GM23338 (cell line): ENCODE measurements around the gene RELB.

Source experiments
- EZH2 ChIP-seq: fragments of 200-600 bp; sonication (generic); IDR thresholded peaks from one replicate; pipeline ENCODE4 v1.8.0; 2017; ENCODE audit warnings: antibody characterized with exemption, mild to moderate bottlenecking, low read depth; ENCODE audit not compliant: unreplicated experiment
- EZH2phosphoT487 ChIP-seq: fragments of 200-600 bp; sonication (generic); IDR thresholded peaks from one replicate; pipeline ENCODE4 v1.8.1; 2018; ENCODE audit warnings: antibody characterized with exemption; ENCODE audit not compliant: unreplicated experiment
- STAT1 ChIP-seq: IDR thresholded peaks from one replicate; pipeline ENCODE4 v1.6.1; 2016; ENCODE audit warnings: antibody characterized with exemption; ENCODE audit not compliant: unreplicated experiment
- TF ChIP-seq, protein P1 (sequence below), 2 experiments: fragments of 200-600 bp in 1 of 2; sonication (generic) in 1 of 2; conservative IDR thresholded peaks; 2 replicates each; pipeline versions ENCODE4 v1.5.1 to v1.6.1; 2016 to 2017; ENCODE audit warnings: antibody characterized with exemption in 2 of 2, low read depth in 2 of 2, mild to moderate bottlenecking in 2 of 2, moderate library complexity in 1 of 2

DNA sequence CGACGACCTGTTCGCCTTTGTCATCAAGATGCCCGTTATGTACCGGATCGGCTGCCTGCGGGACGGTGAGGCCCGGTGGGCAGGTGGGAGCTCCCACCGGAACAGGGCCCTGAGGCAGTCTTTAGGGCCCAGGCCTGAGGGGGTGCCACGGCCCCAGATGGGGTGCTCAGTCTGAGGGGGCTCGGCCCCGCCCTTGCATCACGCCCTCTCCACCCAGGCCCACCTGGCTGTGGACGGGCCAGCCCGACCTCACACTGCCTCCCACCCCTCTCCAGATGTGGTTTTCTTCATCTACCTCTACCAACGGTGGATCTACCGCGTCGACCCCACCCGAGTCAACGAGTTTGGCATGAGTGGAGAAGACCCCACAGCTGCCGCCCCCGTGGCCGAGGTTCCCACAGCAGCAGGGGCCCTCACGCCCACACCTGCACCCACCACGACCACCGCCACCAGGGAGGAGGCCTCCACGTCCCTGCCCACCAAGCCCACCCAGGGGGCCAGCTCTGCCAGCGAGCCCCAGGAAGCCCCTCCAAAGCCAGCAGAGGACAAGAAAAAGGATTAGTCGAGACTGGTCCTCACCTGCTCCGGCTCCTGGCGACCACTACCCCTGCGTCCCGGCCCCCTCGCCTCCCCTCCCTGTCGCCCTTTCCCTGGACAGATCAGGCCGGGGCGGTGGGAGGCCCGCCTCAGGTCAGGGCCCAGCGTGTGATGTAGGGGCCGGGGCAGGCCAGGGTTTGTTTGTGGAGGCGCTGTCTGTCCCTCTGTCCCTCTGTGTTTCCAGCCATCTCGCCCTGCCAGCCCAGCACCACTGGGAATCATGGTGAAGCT, 8.7 kb upstream of the RELB start:
- TF ChIP-seq, protein P1, sequence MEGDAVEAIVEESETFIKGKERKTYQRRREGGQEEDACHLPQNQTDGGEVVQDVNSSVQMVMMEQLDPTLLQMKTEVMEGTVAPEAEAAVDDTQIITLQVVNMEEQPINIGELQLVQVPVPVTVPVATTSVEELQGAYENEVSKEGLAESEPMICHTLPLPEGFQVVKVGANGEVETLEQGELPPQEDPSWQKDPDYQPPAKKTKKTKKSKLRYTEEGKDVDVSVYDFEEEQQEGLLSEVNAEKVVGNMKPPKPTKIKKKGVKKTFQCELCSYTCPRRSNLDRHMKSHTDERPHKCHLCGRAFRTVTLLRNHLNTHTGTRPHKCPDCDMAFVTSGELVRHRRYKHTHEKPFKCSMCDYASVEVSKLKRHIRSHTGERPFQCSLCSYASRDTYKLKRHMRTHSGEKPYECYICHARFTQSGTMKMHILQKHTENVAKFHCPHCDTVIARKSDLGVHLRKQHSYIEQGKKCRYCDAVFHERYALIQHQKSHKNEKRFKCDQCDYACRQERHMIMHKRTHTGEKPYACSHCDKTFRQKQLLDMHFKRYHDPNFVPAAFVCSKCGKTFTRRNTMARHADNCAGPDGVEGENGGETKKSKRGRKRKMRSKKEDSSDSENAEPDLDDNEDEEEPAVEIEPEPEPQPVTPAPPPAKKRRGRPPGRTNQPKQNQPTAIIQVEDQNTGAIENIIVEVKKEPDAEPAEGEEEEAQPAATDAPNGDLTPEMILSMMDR (conservative IDR thresholded peaks at IDR 0.05; ENCODE audit: low read depth in 2 of 2): no peak
- TF ChIP-seq EZH2 (no peak), EZH2phosphoT487 (no peak), STAT1 (no peak)
